ENCODE data around the gene ARHGAP44.

Gene ARHGAP44

DNA sequence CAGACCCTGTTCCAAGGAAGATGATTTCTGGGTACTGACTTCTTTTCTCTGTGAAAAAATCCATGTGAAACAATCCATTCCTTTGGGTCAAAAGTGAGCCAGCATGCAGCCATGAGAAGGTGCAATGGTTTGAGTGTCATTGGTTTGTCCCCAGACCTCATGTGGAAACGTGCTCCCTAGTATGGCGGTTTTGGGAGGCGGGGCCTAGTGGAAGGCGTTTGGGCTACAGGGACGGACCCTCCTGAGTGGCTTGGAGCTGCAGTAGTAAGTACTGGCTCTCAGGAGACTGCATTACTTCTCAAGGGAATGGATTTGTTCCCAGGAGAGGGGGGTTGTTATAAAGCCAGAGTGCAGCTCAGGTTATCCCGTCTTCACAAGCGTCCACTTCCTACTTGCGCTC is 209.2 kb downstream of the ARHGAP44 start:
- H3K4me1 ChIP-seq (ENCODE audit: control insufficient read depth, low read depth, low read length): no peaks in the 10 kb centered on the region
- H3K9ac ChIP-seq (ENCODE audit: low read length): no peak overlapping the region
- no peak overlapping the region for H3K27ac ChIP-seq (ENCODE audit: low read length)
- no peaks in the 10 kb centered on the region for H3K9me3 ChIP-seq (ENCODE audit: control insufficient read depth, low read depth, low read length)
- no peak overlapping the region for H3K4me3 ChIP-seq (ENCODE audit: low read length)
- H3K36me3 ChIP-seq (ENCODE audit: control insufficient read depth, low read depth, low read length): peaks cover 95% of the 10 kb centered on the region
- H3K27me3 ChIP-seq (ENCODE audit: control insufficient read depth, insufficient read depth, low read length): no peaks in the 10 kb centered on the region

DNA sequence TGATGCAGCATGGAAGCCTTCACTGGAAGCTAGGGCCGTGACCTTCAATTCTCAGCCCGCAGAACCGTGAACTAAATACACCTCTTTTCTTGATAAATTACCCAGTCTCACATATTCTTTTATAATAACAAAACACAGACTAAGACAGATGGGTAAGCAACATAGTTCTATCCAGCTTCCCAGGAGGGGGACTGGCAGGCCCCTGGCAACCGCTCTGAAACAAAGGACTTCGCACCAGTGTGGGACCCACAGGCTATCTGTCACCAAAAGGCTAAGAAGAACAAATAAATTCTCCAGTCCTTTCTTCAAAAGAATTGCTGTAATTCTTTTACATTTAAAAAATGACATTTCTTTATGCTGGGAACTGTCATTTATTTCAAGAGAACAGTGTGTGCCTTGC is 209.6 kb downstream of the ARHGAP44 start:
- no peaks in the 10 kb centered on the region for H3K9me3 ChIP-seq (ENCODE audit: control insufficient read depth, low read depth, low read length)
- H3K27me3 ChIP-seq (ENCODE audit: control insufficient read depth, insufficient read depth, low read length): no peaks in the 10 kb centered on the region
- H3K4me3 ChIP-seq (ENCODE audit: low read length): no peak overlapping the region
- no peak overlapping the region for H3K27ac ChIP-seq (ENCODE audit: low read length)
- H3K4me1 ChIP-seq (ENCODE audit: control insufficient read depth, low read depth, low read length): no peaks in the 10 kb centered on the region
- no peak overlapping the region for H3K9ac ChIP-seq (ENCODE audit: low read length)
- peaks cover 95% of the 10 kb centered on the region for H3K36me3 ChIP-seq (ENCODE audit: control insufficient read depth, low read depth, low read length)

DNA sequence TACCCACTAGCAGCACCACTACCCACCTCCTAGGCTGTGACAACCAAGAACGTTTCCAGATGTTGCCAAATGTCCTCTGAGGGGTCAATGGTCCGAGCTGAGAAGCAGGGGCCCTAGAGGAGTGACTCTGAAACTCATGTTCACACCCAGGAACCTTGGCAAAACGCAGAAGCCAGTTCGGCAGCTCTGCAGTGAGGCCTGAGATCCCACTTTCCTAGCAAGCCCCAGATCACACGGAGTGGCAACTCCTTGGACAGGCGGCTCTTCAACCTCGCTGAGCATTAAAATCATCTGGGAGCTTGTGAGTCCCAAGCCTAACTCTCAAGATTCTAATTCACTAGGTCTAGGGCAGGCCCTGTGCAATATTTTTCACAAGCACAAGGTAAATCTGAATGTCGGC is 211.3 kb downstream of the ARHGAP44 start:
- H3K36me3 ChIP-seq (ENCODE audit: control insufficient read depth, low read depth, low read length): peaks cover 96% of the 10 kb centered on the region
- H3K9ac ChIP-seq (ENCODE audit: low read length): no peak overlapping the region
- no peaks in the 10 kb centered on the region for H3K4me1 ChIP-seq (ENCODE audit: control insufficient read depth, low read depth, low read length)
- no peak overlapping the region for H3K27ac ChIP-seq (ENCODE audit: low read length)
- no peak overlapping the region for H3K4me3 ChIP-seq (ENCODE audit: low read length)
- no peaks in the 10 kb centered on the region for H3K27me3 ChIP-seq (ENCODE audit: control insufficient read depth, insufficient read depth, low read length)
- H3K9me3 ChIP-seq (ENCODE audit: control insufficient read depth, low read depth, low read length): no peaks in the 10 kb centered on the region

DNA sequence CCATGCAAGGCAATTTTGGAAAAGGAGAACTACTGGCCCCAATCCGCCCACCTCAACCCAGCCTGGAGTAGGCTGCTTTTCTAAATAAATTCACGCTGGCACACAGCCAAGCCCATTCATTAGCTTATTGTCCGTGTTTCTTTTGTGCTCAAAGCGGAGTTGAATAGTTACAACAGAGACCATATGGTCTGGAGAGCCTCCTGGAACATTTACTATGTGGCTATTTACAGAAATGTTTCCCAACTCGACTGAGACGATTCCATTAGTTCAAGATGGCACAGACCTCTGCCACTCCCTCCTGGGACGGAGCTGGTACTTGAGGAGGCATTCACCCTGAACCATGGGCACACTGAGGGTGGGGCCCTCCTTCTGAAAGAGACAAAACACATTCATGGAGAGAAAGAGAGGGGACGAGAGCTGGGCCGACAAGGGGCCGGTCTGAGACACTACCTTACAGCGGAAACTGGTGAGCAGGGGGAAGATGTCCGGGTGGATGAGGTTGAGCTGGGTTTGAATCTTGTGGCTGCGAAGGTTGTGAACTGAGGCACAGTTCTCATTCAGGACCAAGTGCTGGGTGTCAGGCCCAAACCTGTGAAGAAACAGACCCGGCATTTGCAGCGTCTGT is 212.8 kb downstream of the ARHGAP44 start:
- H3K4me3 ChIP-seq (ENCODE audit: low read length): no peak overlapping the region
- no peaks in the 10 kb centered on the region for H3K27me3 ChIP-seq (ENCODE audit: control insufficient read depth, insufficient read depth, low read length)
- no peaks in the 10 kb centered on the region for H3K4me1 ChIP-seq (ENCODE audit: control insufficient read depth, low read depth, low read length)
- H3K9me3 ChIP-seq (ENCODE audit: control insufficient read depth, low read depth, low read length): no peaks in the 10 kb centered on the region
- no peak overlapping the region for H3K27ac ChIP-seq (ENCODE audit: low read length)
- no peak overlapping the region for H3K9ac ChIP-seq (ENCODE audit: low read length)
- peaks cover 85% of the 10 kb centered on the region for H3K36me3 ChIP-seq (ENCODE audit: control insufficient read depth, low read depth, low read length)

DNA sequence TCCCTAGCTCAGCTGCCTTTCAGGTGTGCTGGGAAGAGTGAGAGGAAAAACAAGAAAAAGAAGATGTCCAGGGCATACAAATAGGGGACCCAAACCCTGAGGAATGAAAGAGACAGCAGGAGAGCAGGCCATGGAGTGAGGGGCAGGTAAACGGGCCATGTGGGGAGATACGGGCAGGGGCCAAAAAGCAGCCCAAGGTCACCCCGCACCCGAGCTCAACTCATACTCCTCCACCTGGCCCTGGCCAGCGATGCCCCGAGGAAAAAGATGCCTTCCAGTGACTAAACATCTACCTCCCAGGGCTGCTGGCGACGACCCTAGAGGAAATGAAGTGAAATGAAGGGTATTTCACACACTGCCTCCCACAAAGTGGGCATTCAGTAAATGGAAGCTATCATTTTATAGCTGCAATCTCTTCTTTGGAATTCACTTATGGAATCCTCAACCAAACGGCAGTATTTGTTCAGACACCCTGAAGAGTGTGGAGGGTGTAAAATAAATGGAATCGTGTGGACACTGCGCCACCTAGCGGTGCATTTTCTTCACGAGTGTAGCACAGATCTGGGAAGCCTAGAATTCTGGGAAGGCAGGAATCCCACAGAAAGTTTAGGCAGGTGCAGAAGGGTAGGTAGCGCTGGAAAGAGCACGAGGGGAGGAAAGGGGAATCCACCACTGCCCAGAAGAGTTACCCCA is 213.6 kb downstream of the ARHGAP44 start:
- Histone ChIP-seq H3K9ac (ENCODE audit: low read length) (no peak overlapping the region), H3K27me3 (ENCODE audit: control insufficient read depth, insufficient read depth, low read length) (no peaks in the 10 kb centered on the region), H3K4me3 (ENCODE audit: low read length) (no peak overlapping the region), H3K36me3 (ENCODE audit: control insufficient read depth, low read depth, low read length) (peaks cover 81% of the 10 kb centered on the region), H3K9me3 (ENCODE audit: control insufficient read depth, low read depth, low read length) (no peaks in the 10 kb centered on the region), H3K4me1 (ENCODE audit: control insufficient read depth, low read depth, low read length) (no peaks in the 10 kb centered on the region), H3K27ac (ENCODE audit: low read length) (no peak overlapping the region)

DNA sequence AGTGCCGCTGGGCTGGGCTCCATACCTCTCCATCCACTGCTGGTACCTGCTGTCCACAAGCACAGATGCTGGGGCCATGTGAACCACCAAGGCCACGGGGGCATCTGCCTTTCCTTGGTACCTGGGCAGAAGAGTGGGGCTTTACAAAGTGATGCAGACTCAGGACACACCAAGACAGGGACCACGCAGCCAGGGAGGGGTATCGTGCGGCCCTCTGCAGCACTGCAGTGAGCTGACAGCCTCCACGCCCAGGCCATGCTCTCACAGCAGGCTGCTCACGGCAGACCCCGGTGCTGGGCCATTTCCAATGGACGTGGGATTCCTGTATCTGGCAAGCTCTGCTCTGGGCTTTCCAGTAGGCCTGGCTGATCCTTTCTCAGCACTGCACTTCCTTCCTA is 214.2 kb downstream of the ARHGAP44 start:
- Histone ChIP-seq H3K9me3 (ENCODE audit: control insufficient read depth, low read depth, low read length) (no peaks in the 10 kb centered on the region), H3K4me1 (ENCODE audit: control insufficient read depth, low read depth, low read length) (no peaks in the 10 kb centered on the region), H3K27me3 (ENCODE audit: control insufficient read depth, insufficient read depth, low read length) (no peaks in the 10 kb centered on the region), H3K9ac (ENCODE audit: low read length) (no peak overlapping the region), H3K36me3 (ENCODE audit: control insufficient read depth, low read depth, low read length) (peaks cover 77% of the 10 kb centered on the region), H3K27ac (ENCODE audit: low read length) (no peak overlapping the region), H3K4me3 (ENCODE audit: low read length) (no peak overlapping the region)

DNA sequence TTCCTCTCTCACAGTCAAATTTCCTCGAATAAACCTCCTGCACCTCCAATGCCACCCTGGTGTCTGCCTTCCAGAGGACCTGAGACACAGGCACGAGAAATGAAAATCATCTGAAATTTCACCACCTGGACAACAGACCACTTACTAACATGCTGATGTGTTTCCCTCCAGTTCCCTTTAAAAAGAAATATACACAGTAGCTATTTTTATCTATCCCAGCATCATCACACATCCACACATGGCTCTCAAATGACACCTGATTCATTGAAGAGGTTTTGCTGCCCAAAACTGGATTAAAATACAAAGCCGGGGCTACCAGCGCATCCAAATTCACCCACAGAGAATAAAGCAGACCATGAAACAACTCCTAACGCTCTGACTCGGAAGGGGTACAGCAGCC is 214.6 kb downstream of the ARHGAP44 start:
- H3K36me3 ChIP-seq (ENCODE audit: control insufficient read depth, low read depth, low read length): peaks cover 76% of the 10 kb centered on the region

DNA sequence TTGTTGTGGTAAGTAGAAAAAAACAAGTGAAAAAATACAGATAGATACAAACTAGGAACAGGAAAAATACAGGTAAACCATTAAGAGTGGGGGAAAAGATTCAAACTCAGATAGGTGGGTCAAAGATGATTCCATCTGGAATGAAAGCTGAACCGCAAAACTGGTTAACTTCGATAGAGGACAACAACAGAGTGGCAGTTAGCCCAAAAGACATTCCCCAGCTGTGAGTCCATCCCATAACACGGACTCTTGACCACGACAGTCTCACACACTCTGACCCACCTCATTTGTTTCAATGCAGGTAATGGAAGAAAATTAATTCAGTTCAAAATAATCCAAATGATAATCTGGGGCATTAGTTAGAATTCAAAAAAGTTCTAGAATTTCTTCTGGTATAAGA is 215.0 kb downstream of the ARHGAP44 start:
- Histone ChIP-seq H3K4me1 (ENCODE audit: control insufficient read depth, low read depth, low read length) (no peaks in the 10 kb centered on the region), H3K9ac (ENCODE audit: low read length) (no peak overlapping the region), H3K27ac (ENCODE audit: low read length) (no peak overlapping the region), H3K36me3 (ENCODE audit: control insufficient read depth, low read depth, low read length) (peaks cover 75% of the 10 kb centered on the region), H3K9me3 (ENCODE audit: control insufficient read depth, low read depth, low read length) (no peaks in the 10 kb centered on the region), H3K4me3 (ENCODE audit: low read length) (no peak overlapping the region), H3K27me3 (ENCODE audit: control insufficient read depth, insufficient read depth, low read length) (no peaks in the 10 kb centered on the region)

More for the DNA sequence above, 214.6 kb downstream of the ARHGAP44 start:
- no peaks in the 10 kb centered on the region for H3K27me3 ChIP-seq (ENCODE audit: control insufficient read depth, insufficient read depth, low read length)
- H3K9me3 ChIP-seq (ENCODE audit: control insufficient read depth, low read depth, low read length): no peaks in the 10 kb centered on the region
- H3K9ac ChIP-seq (ENCODE audit: low read length): no peak overlapping the region
- H3K4me1 ChIP-seq (ENCODE audit: control insufficient read depth, low read depth, low read length): no peaks in the 10 kb centered on the region
- no peak overlapping the region for H3K4me3 ChIP-seq (ENCODE audit: low read length)
- no peak overlapping the region for H3K27ac ChIP-seq (ENCODE audit: low read length)

DNA sequence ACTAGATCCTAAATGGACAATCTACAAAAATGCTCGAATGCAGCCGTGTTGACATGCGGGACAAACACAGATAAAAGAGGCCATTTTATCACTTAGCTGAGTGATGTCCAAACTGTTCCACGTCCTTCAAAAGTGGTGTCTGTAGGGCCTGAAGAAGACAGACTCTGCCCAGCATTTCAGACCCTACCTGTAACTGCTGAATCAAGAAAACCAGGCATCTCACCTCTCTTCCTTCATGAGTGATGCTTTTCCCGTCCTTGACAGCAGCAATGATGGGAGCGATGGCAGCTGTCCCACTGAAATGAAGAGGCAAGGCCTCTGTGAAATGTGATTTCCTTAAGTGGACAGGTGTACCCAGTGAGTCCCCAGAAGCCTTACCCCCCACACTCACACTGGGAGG is 216.2 kb downstream of the ARHGAP44 start:
- Histone ChIP-seq H3K36me3 (ENCODE audit: control insufficient read depth, low read depth, low read length) (peaks cover 71% of the 10 kb centered on the region), H3K9ac (ENCODE audit: low read length) (no peak overlapping the region), H3K4me1 (ENCODE audit: control insufficient read depth, low read depth, low read length) (no peaks in the 10 kb centered on the region), H3K27me3 (ENCODE audit: control insufficient read depth, insufficient read depth, low read length) (no peaks in the 10 kb centered on the region), H3K27ac (ENCODE audit: low read length) (no peak overlapping the region), H3K9me3 (ENCODE audit: control insufficient read depth, low read depth, low read length) (no peaks in the 10 kb centered on the region), H3K4me3 (ENCODE audit: low read length) (no peak overlapping the region)

DNA sequence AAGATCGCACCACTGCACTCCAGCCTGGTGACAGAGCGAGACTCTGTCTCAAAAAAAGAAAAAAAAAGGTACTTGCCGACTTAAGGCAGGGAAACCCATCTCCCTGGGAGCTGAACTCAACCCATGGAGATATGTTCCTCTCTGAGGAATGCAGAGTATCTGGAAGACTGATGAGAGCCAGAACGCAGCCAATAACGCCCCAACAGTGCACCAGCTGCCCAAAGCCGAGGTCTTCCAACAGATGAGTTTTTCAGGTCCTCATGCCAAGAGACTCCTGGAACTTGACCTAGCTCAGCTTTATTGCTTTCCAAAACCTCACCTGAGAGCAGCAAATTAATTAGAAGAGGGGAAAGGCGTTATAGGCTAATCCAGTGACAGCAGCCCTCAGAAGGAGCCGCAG is 219.2 kb downstream of the ARHGAP44 start:
- H3K36me3 ChIP-seq (ENCODE audit: control insufficient read depth, low read depth, low read length): peaks cover 73% of the 10 kb centered on the region
- H3K27me3 ChIP-seq (ENCODE audit: control insufficient read depth, insufficient read depth, low read length): no peaks in the 10 kb centered on the region
- no peaks in the 10 kb centered on the region for H3K9me3 ChIP-seq (ENCODE audit: control insufficient read depth, low read depth, low read length)
- H3K9ac ChIP-seq (ENCODE audit: low read length): no peak overlapping the region
- H3K4me1 ChIP-seq (ENCODE audit: control insufficient read depth, low read depth, low read length): no peaks in the 10 kb centered on the region
- H3K27ac ChIP-seq (ENCODE audit: low read length): no peak overlapping the region
- H3K4me3 ChIP-seq (ENCODE audit: low read length): no peak overlapping the region

DNA sequence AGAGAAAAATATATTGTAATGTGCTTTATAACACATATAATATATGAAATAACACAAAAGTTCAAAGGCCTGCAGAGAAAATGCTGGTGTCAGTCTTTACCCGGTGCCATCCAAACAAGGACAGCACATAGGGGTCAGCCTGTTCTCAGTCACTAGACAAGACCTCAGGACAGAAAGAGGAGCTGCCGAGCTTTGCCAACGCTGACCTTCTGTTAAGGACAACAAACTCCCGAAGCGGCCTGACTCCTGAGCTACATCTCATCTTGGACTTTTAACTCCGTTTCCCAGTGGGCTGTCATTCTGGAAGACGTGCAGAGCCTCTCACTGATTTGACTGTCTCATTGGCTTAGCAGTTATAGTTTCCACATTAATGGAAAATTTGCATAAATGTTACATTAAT is 221.7 kb downstream of the ARHGAP44 start:
- H3K36me3 ChIP-seq (ENCODE audit: control insufficient read depth, low read depth, low read length): peaks cover 74% of the 10 kb centered on the region
- H3K4me3 ChIP-seq (ENCODE audit: low read length): no peak overlapping the region
- H3K9ac ChIP-seq (ENCODE audit: low read length): no peak overlapping the region
- no peak overlapping the region for H3K27ac ChIP-seq (ENCODE audit: low read length)
- no peaks in the 10 kb centered on the region for H3K27me3 ChIP-seq (ENCODE audit: control insufficient read depth, insufficient read depth, low read length)
- no peaks in the 10 kb centered on the region for H3K9me3 ChIP-seq (ENCODE audit: control insufficient read depth, low read depth, low read length)
- H3K4me1 ChIP-seq (ENCODE audit: control insufficient read depth, low read depth, low read length): no peaks in the 10 kb centered on the region

DNA sequence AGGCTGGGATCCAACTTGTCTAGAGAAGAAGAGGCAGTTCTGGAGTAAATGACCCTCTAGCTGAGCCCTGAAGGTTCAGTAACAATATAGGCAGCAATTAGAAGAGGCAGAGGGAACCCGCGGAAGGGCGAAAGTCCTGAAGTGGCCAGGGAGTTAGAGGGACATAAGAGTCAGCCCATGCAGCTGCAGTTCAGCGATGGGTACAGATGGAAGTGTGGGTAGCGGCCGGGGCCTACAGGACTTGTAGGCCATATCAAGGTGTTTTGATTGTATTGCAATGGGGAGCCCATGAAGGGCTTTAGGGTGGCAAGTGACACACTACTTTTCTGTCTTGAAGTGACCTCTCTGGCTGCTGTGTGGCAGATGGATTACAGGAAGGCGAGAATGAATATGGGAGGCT is 225.5 kb downstream of the ARHGAP44 start:
- Histone ChIP-seq H3K4me3 (ENCODE audit: low read length) (no peak overlapping the region), H3K9me3 (ENCODE audit: control insufficient read depth, low read depth, low read length) (no peaks in the 10 kb centered on the region), H3K9ac (ENCODE audit: low read length) (no peak overlapping the region), H3K27me3 (ENCODE audit: control insufficient read depth, insufficient read depth, low read length) (no peaks in the 10 kb centered on the region), H3K27ac (ENCODE audit: low read length) (no peak overlapping the region), H3K36me3 (ENCODE audit: control insufficient read depth, low read depth, low read length) (peaks cover 61% of the 10 kb centered on the region), H3K4me1 (ENCODE audit: control insufficient read depth, low read depth, low read length) (peaks cover 5% of the 10 kb centered on the region)

Data from iPS-18a (cell line).